ENCODE data around the gene PRKCH. TPM values are rescaled to one million over a fixed set of nuclear protein-coding genes. Genes with fewer than 3 reads are reported as not detected.
"Not testable (repeated sequence)": the region's sequence is repeated elsewhere in the genome, so short reads cannot be mapped to it uniquely, and the experiment has no call there.

PRKCH gene
- total RNA-seq, 2 experiments from 2014 or later, result 149 to 158 TPM

DNA sequence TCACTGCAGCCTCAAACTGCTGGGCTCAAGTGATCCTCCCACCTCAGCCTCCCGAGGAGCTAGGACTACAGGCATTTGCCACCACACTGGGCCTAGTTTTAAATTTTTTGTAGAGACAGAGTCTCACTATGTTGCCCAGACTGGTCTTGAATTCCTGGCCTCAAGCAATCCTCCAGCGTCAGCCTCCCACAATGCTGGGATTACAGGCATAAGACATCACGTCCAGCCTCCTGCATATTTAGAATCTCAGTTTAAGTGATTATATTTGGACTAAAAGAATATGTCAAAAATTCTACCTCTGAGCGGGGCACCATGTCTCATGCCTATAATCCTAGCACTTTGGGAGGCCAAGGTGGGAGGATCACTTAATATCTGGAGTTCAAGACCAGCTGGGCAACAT, 12.7 kb upstream of the PRKCH start:
- H3K27me3 Mint-ChIP-seq (ENCODE audit: low read depth); H3K27ac Mint-ChIP-seq; intact Hi-C loops (cut with micrococcal nuclease); H3K4me3 Mint-ChIP-seq; DNase-seq: not testable (repeated sequence)
- CTCF ChIA-PET, result interaction anchor here (0.5 to 1.7 kb wide), 4 partner anchors 10 to 97 kb away, joined by 3 to 7 read pairs (median 3); no protein-coding TSS in a partner anchor
- Mint-ChIP-seq H3K9me3 (peaks cover 37% of the 10 kb centered on the region), H3K36me3 (ENCODE audit: low read depth) (peaks cover 33% of the 10 kb centered on the region), H3K4me1 (ENCODE audit: low read depth) (peaks cover 18% of the 10 kb centered on the region)

DNA sequence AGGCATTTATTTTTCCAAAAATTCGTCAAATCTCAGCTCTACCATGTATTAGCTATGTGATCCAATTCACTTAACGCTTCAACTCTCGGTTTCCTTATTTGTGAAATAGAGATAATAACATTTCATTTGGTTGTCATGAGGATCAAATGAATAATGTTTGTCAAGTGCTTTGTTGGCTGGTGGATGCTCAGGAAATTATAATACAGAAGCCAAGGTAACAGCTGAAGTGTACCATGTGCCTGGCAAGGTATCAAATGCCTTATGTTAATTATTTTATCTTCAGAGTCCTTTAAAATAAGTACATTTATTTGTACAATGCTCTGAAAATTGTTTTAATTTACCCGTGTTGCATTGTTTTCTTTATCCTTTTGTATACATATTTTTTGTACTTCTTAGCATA, 6.1 kb upstream of the PRKCH start:
- intact Hi-C loops (cut with micrococcal nuclease), result no loop called here
- no peak overlapping the region for H3K4me3 Mint-ChIP-seq
- peaks cover 24% of the 10 kb centered on the region for H3K9me3 Mint-ChIP-seq
- peaks cover 15% of the 10 kb centered on the region for H3K36me3 Mint-ChIP-seq (ENCODE audit: low read depth)
- DNase-seq, result no peak
- CTCF ChIA-PET, result interaction anchor here (0.8 kb wide), 1 partner anchor 462 kb away, joined by 3 read pairs; no protein-coding TSS in a partner anchor
- peaks cover 7% of the 10 kb centered on the region for H3K4me1 Mint-ChIP-seq (ENCODE audit: low read depth)
- no peak overlapping the region for H3K27ac Mint-ChIP-seq
- no peaks in the 10 kb centered on the region for H3K27me3 Mint-ChIP-seq (ENCODE audit: low read depth)

- no peak overlapping the region for H3K4me3 Mint-ChIP-seq
- no peak for DNase-seq
- CTCF ChIA-PET, result interaction anchor here (0.5 to 1.9 kb wide), 4 partner anchors 10 to 448 kb away, joined by 3 to 7 read pairs (median 3); no protein-coding TSS in a partner anchor
- H3K27ac Mint-ChIP-seq, result no peak overlapping the region
- no peaks in the 10 kb centered on the region for H3K27me3 Mint-ChIP-seq (ENCODE audit: low read depth)
- intact Hi-C loops (cut with micrococcal nuclease), result no loop called here
- H3K4me1 Mint-ChIP-seq (ENCODE audit: low read depth), result peaks cover 4% of the 10 kb centered on the region
- peaks cover 22% of the 10 kb centered on the region for H3K36me3 Mint-ChIP-seq (ENCODE audit: low read depth)
- peaks cover 7% of the 10 kb centered on the region for H3K9me3 Mint-ChIP-seq
Measured at GRCh38 chr14:61319086-61319485, 2.3 kb upstream of the PRKCH start.

- no peak for DNase-seq
- Mint-ChIP-seq H3K27me3 (ENCODE audit: low read depth) (no peaks in the 10 kb centered on the region), H3K36me3 (ENCODE audit: low read depth) (peaks cover 22% of the 10 kb centered on the region), H3K4me3 (no peak overlapping the region), H3K27ac (no peak overlapping the region), H3K9me3 (peaks cover 3% of the 10 kb centered on the region), H3K4me1 (ENCODE audit: low read depth) (peaks cover 7% of the 10 kb centered on the region)
- intact Hi-C loops (cut with micrococcal nuclease), result loop anchor here (5.0 kb wide), 1 partner anchor 303 kb away; no protein-coding TSS in a partner anchor
- CTCF ChIA-PET, result interaction anchor here (0.5 to 1.9 kb wide), 4 partner anchors 11 to 447 kb away, joined by 3 to 7 read pairs (median 3); no protein-coding TSS in a partner anchor
Measured at GRCh38 chr14:61319706-61320105, 1.7 kb upstream of the PRKCH start.

DNA sequence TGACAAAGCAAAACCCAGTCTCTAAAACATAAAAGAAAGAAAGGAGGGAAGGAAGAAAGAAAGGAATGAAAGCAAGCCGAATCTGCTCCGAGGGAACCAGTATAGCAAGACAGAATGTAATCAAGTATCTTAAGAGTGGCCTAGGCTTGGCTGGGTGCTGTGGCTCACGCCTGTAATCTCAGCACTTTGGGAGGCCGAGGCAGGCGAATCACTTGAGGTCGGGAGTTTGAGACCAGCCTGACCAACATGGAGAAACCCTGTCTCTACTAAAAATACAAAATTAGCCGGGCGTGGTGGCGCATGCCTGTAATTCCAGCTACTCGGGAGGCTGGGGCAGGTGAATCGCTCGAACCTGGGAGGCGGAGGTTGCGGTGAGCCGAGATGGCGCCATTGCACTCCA, 1.2 kb upstream of the PRKCH start:
- H3K4me3 Mint-ChIP-seq; DNase-seq; H3K27ac Mint-ChIP-seq; H3K9me3 Mint-ChIP-seq; H3K27me3 Mint-ChIP-seq (ENCODE audit: low read depth): not testable (repeated sequence)
- peaks cover 24% of the 10 kb centered on the region for H3K36me3 Mint-ChIP-seq (ENCODE audit: low read depth)
- intact Hi-C loops (cut with micrococcal nuclease), result loop anchor here (5.0 kb wide), 1 partner anchor 302 kb away; no protein-coding TSS in a partner anchor
- H3K4me1 Mint-ChIP-seq (ENCODE audit: low read depth), result peaks cover 12% of the 10 kb centered on the region
- CTCF ChIA-PET, result interaction anchor here (1.3 to 1.6 kb wide), 2 partner anchors 16 to 22 kb away, joined by 3 read pairs; no protein-coding TSS in a partner anchor

GRCh38 chr14:61320806-61321384, 484 bp upstream of the PRKCH start:
- peaks cover 19% of the 10 kb centered on the region for H3K4me1 Mint-ChIP-seq (ENCODE audit: low read depth)
- CTCF ChIA-PET, result interaction anchor here (1.1 to 1.6 kb wide), 2 partner anchors 11 to 16 kb away, joined by 3 to 4 read pairs; no protein-coding TSS in a partner anchor
- DNase-seq, result no peak
- H3K4me3 Mint-ChIP-seq, result peak overlapping the region; percentile 55
- peaks cover 32% of the 10 kb centered on the region for H3K36me3 Mint-ChIP-seq (ENCODE audit: low read depth)
- H3K27ac Mint-ChIP-seq, result no peak overlapping the region
- H3K27me3 Mint-ChIP-seq (ENCODE audit: low read depth), result no peaks in the 10 kb centered on the region
- no peaks in the 10 kb centered on the region for H3K9me3 Mint-ChIP-seq
- intact Hi-C loops (cut with micrococcal nuclease), result loop anchor here (1.0 to 5.0 kb wide), 2 partner anchors 24 to 301 kb away; no protein-coding TSS in a partner anchor

DNA sequence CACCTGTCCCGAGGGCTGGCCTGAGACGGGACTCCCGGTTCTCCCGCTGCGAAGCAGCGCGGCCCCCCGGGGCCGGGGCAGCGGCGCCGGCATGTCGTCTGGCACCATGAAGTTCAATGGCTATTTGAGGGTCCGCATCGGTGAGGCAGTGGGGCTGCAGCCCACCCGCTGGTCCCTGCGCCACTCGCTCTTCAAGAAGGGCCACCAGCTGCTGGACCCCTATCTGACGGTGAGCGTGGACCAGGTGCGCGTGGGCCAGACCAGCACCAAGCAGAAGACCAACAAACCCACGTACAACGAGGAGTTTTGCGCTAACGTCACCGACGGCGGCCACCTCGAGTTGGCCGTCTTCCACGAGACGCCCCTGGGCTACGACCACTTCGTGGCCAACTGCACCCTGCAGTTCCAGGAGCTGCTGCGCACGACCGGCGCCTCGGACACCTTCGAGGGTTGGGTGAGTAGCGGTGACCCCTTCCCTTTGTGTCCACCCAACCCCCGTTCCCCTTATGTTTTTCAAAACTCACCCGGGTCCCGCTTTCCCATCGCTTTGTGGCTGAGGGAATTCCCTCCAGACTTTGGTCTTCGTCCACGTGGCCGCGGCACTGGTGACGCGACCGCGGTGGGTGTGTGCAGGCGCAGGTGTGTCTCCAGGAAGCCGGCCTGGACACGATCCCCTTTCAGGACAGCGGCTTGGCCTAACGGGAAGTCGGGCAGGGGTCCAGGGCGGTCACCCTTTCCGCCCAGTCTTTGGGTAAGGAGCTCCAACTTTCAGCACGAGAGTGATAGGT, 826 bp downstream of the PRKCH start:
- Mint-ChIP-seq H3K27ac (peak overlapping the region; percentile 95), H3K36me3 (ENCODE audit: low read depth) (peaks cover 40% of the 10 kb centered on the region), H3K27me3 (ENCODE audit: low read depth) (no peaks in the 10 kb centered on the region), H3K9me3 (no peaks in the 10 kb centered on the region), H3K4me1 (ENCODE audit: low read depth) (peaks cover 31% of the 10 kb centered on the region), H3K4me3 (peak overlapping the region; percentile 99)
- intact Hi-C loops (cut with micrococcal nuclease), result loop anchor here (1.0 to 5.0 kb wide), 3 partner anchors 117 to 300 kb away; no protein-coding TSS in a partner anchor
- peak; percentile 50 for DNase-seq
- CTCF ChIA-PET, result interaction anchor here (1.1 to 2.6 kb wide), 4 partner anchors 9 to 149 kb away, joined by 4 to 10 read pairs (median 6); no protein-coding TSS in a partner anchor

DNA sequence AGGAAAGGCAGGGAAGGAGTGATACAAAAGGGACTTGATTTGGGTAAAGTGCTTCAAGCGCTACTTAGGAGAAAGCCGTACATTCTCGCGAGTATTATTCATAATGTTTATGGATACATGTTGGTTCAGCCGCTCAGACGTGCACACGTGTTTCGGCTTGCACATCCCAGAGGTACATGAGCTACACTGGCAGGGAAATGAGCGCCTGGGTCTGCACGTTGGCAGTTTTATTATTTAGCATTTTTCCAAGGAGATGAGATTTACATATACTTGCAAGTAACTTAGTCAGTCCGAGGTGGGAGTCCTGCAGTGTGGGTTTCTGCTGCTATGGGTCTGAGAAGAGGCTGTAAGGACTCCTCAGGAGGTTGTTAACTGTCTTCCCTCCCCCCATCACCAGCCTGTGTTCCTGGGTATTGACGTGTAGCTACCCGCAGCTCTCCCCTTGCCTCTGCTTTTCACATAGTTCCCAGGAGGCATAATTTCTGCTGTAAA, 1.5 kb downstream of the PRKCH start:
- H3K9me3 Mint-ChIP-seq, result no peaks in the 10 kb centered on the region
- CTCF ChIA-PET, result interaction anchor here (0.7 to 2.6 kb wide), 4 partner anchors 11 to 149 kb away, joined by 3 to 10 read pairs (median 6); no protein-coding TSS in a partner anchor
- peak; percentile 57 for DNase-seq
- H3K27ac Mint-ChIP-seq, result peak overlapping the region; percentile 95
- intact Hi-C loops (cut with micrococcal nuclease), result loop anchor here (1.0 to 5.0 kb wide), 4 partner anchors 9 to 299 kb away; no protein-coding TSS in a partner anchor
- peaks cover 37% of the 10 kb centered on the region for H3K4me1 Mint-ChIP-seq (ENCODE audit: low read depth)
- H3K36me3 Mint-ChIP-seq (ENCODE audit: low read depth), result peaks cover 43% of the 10 kb centered on the region
- H3K27me3 Mint-ChIP-seq (ENCODE audit: low read depth), result no peaks in the 10 kb centered on the region
- H3K4me3 Mint-ChIP-seq, result peak overlapping the region; percentile 99

DNA sequence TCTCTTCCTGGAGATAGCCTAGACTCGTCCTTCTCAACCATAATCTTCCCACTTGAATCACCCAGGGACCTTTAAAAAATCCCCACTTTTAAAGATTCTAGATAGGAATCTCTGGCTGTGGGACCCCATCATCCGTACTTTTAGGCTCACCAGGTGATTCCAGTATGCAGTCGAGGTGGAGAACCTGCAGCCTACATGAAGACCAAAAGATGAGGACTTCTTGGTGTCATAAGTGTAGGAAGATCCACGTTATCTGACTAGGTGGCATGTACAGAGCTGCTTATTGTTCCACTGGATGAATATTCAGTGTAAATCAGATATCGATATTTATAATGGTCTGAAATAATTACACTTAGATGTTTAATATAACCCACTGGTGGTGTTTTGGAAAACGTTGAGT, 2.6 kb downstream of the PRKCH start:
- DNase-seq, result no peak
- Mint-ChIP-seq H3K36me3 (ENCODE audit: low read depth) (peaks cover 47% of the 10 kb centered on the region), H3K27ac (peak overlapping the region; percentile 95), H3K4me3 (peak overlapping the region; percentile 99), H3K9me3 (no peaks in the 10 kb centered on the region), H3K4me1 (ENCODE audit: low read depth) (peaks cover 47% of the 10 kb centered on the region), H3K27me3 (ENCODE audit: low read depth) (no peaks in the 10 kb centered on the region)
- CTCF ChIA-PET, result interaction anchor here (1.4 to 2.6 kb wide), 2 partner anchors 27 to 148 kb away, joined by 4 to 10 read pairs; no protein-coding TSS in a partner anchor
- intact Hi-C loops (cut with micrococcal nuclease), result loop anchor here (1.0 to 5.0 kb wide), 2 partner anchors 8 to 298 kb away; no protein-coding TSS in a partner anchor

GRCh38 chr14:61325166-61325565, 3.8 kb downstream of the PRKCH start:
- H3K27me3 Mint-ChIP-seq (ENCODE audit: low read depth), result no peaks in the 10 kb centered on the region
- peaks cover 55% of the 10 kb centered on the region for H3K36me3 Mint-ChIP-seq (ENCODE audit: low read depth)
- peaks cover 59% of the 10 kb centered on the region for H3K4me1 Mint-ChIP-seq (ENCODE audit: low read depth)
- no peak for DNase-seq
- no peaks in the 10 kb centered on the region for H3K9me3 Mint-ChIP-seq
- intact Hi-C loops (cut with micrococcal nuclease), result no loop called here
- peak overlapping the region; percentile 63 for H3K4me3 Mint-ChIP-seq
- CTCF ChIA-PET, result no interaction called here
- peak overlapping the region; percentile 95 for H3K27ac Mint-ChIP-seq

DNA sequence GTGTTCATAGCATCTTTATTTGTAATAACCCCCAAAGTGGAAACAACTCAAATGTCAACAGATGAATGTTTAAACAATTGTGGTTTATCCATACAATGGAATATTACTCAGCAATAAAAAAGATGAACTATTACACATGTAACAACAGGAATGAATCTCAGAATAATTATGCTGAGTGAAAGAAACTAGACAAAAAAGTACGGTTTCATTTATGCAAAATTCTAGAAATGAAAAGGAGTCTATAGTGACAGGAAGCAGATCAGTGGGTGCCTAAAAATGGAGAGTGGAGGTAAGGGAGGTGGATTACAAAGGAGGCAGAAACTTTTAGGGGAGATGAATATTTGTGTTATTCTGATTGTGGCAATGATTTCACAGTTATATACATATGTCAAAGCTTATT, 4.8 kb downstream of the PRKCH start:
- intact Hi-C loops (cut with micrococcal nuclease), result loop anchor here (1.0 kb wide), 7 partner anchors 8 to 336 kb away; no protein-coding TSS in a partner anchor
- Mint-ChIP-seq H3K9me3 (no peaks in the 10 kb centered on the region), H3K4me3 (peak overlapping the region; percentile 63), H3K4me1 (ENCODE audit: low read depth) (peaks cover 63% of the 10 kb centered on the region), H3K36me3 (ENCODE audit: low read depth) (peaks cover 61% of the 10 kb centered on the region), H3K27me3 (ENCODE audit: low read depth) (no peaks in the 10 kb centered on the region), H3K27ac (peak overlapping the region; percentile 95)
- CTCF ChIA-PET, result interaction anchor here (1.3 kb wide), 1 partner anchor 17 kb away, joined by 4 read pairs; no protein-coding TSS in a partner anchor
- DNase-seq, result no peak

All from activated naive CD4-positive, alpha-beta T cell treated with anti-CD3 and anti-CD28 coated beads for 36 hours (primary cell).